NCI-H510A treated with DMSO at 0.1 percent for 48 hours (cell line): Measurements from ENCODE around the gene HEY2.
"Not testable (repeated sequence)": the region's sequence is repeated elsewhere in the genome, so short reads cannot be mapped to it uniquely, and the experiment has no call there.

Experiments used
- DNase-seq: peaks from one replicate; lab custom pipeline; 2025; lab: John Stamatoyannopoulos, UW

The HEY2 gene

DNA sequence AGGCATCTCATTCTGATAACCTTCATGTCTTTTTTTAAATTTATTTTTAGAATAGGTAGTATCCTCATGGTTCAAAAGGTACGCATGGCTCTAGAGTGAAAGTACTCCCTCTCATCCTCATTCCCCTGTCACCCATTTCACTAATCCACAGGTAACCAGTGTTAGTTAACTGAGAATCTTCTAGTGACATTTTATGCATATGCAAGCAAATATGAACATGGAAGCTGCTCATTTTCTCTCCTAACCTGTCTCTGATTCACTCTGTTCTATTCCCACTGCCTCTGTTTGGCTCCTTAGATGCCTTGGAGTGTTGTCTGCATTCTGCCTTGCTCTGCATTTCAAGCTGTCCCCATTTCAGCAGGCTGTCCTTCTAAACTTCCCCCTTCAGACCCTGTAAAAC, 45.9 kb downstream of the HEY2 start:
- DNase-seq: no peak

DNA sequence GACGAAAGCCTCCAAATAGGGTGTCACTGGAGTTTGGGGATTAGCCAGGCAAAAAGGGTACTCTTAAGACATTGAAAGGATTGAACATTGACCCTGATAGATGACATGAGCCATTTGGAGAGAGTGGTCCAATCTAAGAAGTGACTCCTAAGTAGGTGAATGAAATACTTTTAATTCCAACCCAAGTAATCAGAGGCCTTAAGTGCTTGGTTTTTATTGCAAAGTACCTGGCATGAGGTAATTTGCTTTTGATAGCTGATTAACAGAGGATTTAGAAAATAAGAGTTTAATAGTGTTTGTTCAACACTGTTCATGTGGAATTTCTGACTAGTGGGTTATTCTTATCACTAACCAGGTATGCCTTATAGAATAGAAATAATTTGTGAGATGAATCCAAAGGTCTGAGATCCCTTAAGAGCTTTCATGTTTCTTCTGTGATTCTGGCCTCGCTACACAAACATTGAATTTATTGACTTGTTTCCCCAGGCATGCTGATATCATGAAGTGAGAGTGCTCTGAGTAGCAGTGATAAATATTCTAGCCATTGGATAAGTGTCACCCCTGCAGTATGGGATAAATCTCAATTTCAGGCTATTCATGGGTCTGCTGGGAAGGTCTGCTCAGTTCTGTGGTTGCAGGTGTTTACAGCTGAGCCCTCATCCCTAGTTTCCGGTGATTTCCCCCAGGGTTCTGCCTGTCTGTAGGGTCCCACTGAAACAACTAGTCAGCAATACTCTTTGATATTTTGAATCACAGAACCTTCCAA, 47.9 kb downstream of the HEY2 start:
- DNase-seq: no peak

DNA sequence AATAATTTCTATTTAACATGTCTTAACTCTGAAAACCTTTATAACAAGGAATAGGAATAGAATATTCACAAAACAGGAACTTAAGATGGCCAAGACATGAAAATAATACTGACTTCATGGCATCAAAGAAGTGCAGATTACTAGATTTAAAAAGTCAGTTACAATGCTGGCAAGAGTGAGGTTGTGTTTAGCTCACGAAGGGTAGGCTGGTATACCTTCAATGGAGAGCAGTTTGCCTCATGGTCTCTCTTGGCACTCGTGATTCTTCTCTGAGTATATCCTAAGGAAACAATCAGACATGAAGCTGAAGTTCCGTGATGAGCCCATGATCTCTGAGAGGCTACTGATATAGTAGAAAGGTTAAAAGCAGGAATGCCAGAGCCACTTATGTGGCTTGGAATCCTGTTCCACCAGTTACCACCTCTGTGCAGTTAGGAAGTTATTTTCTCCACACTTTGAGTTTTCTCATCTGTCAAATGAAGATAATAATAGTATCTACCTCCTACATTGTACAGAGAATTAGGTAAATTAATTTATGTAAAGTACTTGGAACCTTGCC, 48.5 kb downstream of the HEY2 start:
- DNase-seq: peak; percentile 2

GRCh38 chr6:125798734-125799508, 49.5 kb downstream of the HEY2 start:
- no peak for DNase-seq

DNA sequence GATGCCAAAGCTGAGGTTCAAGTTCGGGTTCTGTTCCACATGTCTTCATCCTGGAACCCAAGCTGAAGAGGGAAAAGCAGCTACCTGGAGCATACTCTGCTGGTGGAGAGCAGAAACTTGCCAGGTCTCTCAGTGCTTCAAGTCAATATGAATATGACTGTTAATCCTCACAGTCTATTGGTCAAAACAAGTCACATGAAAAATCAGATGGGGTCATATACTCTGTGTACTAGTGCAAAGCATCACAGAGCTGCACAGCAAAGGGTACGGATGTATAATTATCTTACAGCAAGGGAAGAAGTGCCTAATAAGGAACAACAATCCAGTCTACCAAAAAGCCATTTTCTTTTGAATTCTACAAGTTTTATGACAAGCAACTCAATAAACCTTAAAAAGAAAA, 53.0 kb downstream of the HEY2 start:
- no peak for DNase-seq

DNA sequence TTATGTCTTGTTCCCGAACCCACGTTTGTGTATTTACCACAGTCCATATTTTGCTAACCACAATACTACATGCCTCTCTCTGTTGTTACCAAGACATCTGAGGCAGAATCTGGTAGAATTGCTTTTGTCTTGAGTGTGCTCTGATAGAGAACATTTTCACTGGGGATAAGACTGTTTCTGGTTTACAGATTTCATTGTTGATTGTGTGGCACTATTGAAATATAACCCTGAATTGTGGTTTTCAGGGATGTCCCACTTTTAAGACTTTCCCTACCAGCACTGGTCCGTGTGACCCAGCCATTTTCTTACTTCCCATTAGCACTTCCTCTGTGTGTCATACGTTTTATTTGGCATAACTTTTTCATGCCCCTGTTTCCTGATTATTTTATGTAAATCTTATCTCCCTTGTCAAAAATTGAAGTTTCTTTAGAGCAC, 53.5 kb downstream of the HEY2 start:
- DNase-seq: no peak

- DNase-seq: no peak
Observed at GRCh38 chr6:125804264-125804663, 54.8 kb downstream of the HEY2 start.

- DNase-seq: not testable (repeated sequence)
Observed at GRCh38 chr6:125804866-125805425, 55.5 kb downstream of the HEY2 start.

DNA sequence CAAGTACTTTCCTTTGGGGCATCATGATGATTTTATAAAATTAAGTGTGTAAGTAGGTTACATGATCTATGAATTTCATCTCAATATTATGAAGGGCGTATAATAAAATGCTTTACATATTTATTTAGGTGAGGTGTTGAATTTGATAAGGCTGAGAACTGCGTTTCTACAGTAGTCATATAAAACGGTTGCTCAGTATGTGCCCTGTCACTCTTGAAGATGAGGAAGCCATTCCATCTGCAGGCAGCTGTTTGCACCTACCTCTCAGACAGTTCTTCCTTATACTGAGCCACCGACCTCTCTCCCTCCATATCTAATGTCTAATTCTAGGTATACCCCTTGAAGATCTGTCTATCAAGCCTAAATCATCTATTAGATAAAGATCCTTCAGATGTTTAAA, 57.4 kb downstream of the HEY2 start:
- no peak for DNase-seq

DNA sequence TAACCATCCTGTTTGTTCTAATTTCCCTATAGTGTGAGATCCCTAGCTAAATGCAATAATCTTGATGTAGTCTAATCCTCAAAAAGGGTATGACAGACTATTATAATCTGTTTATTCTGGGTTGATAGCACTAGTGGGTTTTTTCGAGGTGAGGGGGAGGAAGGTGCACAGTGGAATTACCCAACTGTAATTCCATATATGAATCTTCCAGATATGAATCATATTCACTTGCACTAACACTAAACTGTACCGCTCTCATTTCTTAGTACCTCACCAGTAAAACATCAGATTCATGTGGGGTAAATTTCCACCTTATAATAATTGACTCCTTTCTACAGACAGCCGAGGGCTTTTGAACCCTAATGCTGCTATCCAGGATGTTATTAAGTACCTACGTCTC, 57.9 kb downstream of the HEY2 start:
- DNase-seq: no peak

DNA sequence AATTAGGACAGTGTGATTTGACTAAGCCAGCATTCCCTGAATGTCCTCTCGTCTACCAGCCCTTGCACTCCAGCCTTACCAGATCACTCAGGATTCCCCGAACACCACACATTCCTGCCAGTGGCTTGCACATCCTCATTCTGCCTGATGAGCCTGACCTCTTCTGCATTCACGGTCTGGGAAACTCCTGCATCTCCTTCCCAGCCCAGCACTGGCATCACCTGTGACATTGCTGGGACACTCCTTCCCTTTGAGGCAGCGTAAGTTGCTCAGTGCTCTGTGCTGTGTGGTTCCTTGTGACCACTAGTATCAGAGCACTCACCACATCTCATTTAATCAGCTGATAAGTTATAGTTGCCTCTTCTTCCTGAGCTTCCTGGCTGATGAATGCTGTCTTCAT, 58.6 kb downstream of the HEY2 start:
- DNase-seq: no peak

DNA sequence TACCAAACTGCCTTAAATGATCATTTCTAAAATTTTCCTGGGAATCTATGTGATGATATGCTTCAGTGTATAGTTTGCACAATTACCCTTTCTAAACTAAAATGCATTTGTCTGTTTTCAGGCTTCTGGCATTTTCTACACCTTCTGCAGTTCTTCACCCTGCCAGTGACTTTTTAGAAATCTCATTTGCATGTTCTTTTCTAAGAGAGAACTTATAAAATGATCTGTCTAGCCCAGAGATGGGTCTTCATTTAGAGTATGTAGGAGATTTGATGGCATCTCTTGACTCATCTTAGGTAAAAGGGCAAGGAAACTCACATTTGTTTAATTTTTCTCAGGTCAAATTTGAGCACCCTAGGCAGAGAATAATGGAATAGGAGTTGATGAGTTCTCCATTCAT, 59.2 kb downstream of the HEY2 start:
- no peak for DNase-seq

DNA sequence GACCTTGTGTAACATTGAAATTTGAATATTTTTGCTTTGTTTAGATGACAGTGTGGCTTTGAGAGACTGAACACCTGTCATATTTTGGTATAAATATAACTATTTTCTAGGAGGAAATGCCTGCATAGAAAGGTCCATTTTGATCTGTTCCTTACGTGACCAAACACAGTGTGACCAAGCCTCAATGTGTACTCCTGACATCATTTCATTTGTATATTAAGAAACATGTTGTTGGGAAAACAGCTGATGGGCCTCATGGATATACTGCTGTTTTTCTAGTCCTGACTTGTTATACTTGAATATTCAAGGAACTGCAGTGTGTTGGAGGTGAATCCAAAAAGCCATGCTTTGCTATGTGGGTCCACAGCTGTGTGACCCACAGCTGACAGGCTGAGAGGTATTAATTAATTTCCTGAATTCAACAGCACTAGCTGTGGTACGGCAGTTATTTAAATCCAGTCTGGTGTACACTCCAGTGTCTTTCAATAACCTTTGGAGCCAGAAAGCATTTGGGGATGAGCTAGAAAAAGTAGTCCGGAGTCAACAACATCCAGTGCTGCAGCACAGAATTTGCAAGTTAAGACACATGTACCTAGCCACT, 60.2 kb downstream of the HEY2 start:
- DNase-seq: no peak

DNA sequence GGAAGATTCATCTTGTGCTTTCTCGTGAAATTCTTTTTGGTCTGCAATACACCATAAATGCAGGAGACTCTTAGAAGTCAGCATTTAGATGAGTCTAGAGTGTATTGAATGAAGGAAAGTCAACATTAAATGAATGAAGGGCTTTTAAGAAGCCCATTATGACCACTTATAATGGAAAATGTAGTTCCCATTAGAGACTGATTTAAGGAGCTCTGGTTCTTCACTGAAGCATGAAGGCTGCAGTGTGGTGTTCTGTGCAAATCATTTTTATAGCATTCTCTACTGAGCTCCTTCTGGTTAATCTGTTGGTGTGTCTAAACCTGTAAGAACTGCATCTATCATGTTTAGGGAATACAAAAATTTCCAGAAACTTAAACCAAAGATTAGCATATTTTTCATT, 61.0 kb downstream of the HEY2 start:
- DNase-seq: peak; percentile 34
